Activated effector memory CD4-positive, alpha-beta T cell treated with anti-CD3 and anti-CD28 coated beads, Interleukin-2, amount 50 U/mL, for 16 hours (primary cell): Measurements from ENCODE around the gene ZNF512.

Source experiments
- DNase-seq: peaks from one replicate; pipeline ENCODE4 v3.0.0-alpha.2; 2020

The ZNF512 gene

GRCh38 chr2:27638037-27638637, 55.3 kb downstream of the ZNF512 start:
- no peak for DNase-seq

GRCh38 chr2:27638709-27639108, 55.9 kb downstream of the ZNF512 start:
- no peak for DNase-seq

DNA sequence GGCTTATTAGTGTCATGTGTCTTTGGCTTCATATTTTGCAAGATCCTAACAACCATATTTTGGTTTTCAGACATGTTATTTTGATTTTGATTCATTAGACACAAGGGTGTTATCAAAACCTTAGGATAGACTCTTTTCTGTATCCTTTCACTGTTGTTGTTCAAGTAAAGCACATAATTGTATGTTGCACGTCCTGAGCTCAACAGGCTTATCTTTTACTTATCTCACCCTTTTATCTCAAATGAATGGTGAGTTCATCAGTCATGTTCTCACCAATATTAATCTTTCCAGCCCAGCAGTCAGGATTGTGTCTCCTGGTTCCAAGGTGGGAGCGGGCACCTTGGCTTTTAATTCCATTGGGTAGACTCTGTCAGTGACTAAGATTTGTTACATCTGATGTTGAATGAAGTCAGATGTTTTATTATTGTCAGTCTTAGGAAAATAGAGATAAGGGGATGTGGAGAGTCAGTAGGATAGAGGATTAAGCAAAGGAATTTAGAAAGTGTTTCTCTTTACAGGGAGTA, 57.9 kb downstream of the ZNF512 start:
- no peak for DNase-seq

- no peak for DNase-seq
Measured at GRCh38 chr2:27645197-27645596, 62.4 kb downstream of the ZNF512 start.

- no peak for DNase-seq
Measured at GRCh38 chr2:27647289-27647688, 64.4 kb downstream of the ZNF512 start.

- no peak for DNase-seq
Measured at GRCh38 chr2:27647737-27648136, 64.9 kb downstream of the ZNF512 start.

DNA sequence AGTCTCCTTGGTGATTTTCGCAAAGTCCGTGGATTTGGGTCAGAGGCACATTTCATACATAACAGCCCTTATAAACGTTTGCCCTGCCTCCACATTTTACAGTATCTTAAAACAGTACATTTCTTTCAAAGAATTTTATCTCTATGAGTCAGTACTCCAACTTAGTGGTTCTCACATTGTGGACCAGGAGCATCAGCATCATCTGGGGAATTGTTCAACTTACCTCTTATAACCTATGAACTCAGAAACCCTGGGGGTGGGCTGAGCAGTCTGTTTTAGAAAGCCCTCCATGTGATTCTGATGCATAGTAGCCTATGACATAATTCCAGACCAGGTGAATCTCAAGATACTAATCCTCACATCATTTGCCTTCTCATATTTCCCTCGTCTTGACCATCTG, 68.2 kb downstream of the ZNF512 start:
- DNase-seq = no peak

GRCh38 chr2:27652341-27652740, 69.5 kb downstream of the ZNF512 start:
- no peak for DNase-seq

GRCh38 chr2:27652790-27653189, 69.9 kb downstream of the ZNF512 start:
- DNase-seq = no peak

DNA sequence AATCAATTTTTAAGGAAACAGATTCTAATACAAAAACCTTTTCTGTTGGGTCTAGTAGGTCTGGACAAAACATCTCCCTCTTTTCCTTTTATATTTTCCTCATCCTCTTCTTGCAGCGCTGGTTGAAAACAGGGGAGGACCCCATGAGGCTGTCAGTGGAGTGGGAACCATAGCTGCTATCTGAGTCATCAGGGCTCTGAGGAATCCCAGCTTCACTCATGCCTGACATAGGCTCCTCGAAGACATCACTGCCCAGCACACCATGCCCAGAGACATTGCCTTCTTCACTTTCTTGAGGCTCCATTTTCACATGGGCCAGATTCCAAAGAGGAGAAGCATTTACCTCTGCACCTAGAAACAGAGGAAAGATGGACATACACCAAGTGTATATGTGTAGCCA, 70.6 kb downstream of the ZNF512 start:
- no peak for DNase-seq

DNA sequence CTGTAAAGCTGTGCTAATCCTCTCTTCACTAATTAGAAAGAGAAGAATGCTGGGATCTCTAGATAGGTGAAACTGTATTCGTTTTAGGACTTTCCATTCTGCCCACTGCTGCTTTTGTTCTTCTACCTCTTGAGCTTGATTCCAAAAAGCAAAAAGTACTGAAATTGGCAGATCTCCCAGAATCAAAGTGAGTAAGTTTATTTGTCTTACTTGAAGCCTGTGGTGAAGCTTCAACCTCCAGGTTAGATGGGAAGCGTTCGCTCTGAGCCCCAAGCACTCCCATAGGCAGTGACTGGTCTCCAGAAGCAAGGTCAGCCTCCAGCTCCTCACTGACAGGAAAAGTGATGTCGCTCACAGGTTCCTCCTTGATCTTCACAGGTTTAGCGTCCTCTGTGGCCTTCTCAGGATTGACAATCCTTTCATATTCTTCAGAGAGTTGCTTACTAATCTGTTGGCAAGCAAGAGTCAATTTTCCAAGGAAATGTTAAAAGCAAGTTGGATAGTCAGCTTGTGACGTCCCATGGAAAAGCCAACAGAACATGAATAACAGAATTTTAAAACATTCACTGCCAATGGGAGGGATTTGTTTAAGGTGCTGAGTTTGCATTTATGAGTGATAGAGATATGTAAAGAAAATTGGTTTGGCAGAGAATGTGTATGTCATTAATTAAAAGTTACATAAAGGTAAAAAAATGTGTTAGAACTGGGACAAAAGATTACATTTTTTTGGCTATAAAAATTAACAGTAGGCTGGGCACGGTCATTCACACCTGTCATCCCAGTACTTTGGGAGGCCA, 72.5 kb downstream of the ZNF512 start:
- DNase-seq = no peak

GRCh38 chr2:27661371-27661770, 78.5 kb downstream of the ZNF512 start:
- DNase-seq = no peak

GRCh38 chr2:27663285-27664153, 80.7 kb downstream of the ZNF512 start, which contains the start of the genes SLC4A1AP and SUPT7L:
Gene SLC4A1AP, plus strand, starts transcription at chr2:27663889. Its CDS starts 26 bp downstream, at chr2:27663915.
Gene SUPT7L, minus strand, starts transcription at chr2:27663614. Its CDS starts 1,422 bp downstream, at chr2:27662192.
- peak; percentile 92 for DNase-seq

- no peak for DNase-seq
Measured at GRCh38 chr2:27664154-27664574, 81.3 kb downstream of the ZNF512 start.

- no peak for DNase-seq
Measured at GRCh38 chr2:27664622-27665363, 82.0 kb downstream of the ZNF512 start.

DNA sequence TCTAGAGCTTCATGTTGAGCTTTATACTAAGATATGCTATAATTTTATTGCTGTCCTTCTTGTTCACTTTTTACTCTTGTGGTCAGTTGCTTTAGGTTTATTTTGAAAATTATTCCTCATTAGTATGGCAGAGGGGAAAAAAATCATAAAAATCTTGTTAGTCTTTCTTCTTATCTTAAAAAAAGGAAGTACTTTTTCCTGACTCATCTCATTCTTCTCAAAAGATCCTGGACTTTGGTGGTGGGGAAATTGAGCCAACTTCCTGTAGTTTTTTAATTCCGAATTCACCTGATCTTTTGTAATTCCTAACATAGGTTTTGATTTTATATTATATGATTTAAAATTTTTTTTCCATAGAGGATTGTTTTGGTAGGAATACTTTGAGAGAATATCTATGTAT, 84.6 kb downstream of the ZNF512 start:
- DNase-seq = no peak

DNA sequence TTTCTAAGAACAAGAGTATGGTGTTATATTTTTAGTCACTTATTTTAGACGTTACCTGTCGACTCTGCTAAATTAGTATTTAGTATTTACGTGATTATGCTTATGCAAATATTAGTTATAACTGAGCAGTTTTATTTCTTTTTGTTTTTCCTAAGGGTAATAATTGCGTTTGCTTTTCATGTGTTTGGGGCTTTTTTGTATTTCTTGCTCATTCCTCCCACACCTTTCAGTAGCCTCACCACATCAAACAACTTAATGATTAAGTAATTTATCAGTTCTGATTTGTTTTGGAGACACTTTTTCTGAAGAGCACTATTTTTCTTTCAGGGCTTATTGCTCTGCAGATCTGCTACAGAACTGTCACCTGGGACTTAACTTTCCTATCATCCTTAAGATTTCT, 88.4 kb downstream of the ZNF512 start:
- DNase-seq = no peak
